SW480 (cell line): Measurements from ENCODE around the gene LOC128125822.
"Not testable (repeated sequence)": the region's sequence is repeated elsewhere in the genome, so short reads cannot be mapped to it uniquely, and the experiment has no call there.

Experiments used
- DNase-seq: peaks from one replicate; pipeline ENCODE4 v3.0.0-alpha.2; 2016; ENCODE audit warnings: low spot score

The LOC128125822 gene

DNA sequence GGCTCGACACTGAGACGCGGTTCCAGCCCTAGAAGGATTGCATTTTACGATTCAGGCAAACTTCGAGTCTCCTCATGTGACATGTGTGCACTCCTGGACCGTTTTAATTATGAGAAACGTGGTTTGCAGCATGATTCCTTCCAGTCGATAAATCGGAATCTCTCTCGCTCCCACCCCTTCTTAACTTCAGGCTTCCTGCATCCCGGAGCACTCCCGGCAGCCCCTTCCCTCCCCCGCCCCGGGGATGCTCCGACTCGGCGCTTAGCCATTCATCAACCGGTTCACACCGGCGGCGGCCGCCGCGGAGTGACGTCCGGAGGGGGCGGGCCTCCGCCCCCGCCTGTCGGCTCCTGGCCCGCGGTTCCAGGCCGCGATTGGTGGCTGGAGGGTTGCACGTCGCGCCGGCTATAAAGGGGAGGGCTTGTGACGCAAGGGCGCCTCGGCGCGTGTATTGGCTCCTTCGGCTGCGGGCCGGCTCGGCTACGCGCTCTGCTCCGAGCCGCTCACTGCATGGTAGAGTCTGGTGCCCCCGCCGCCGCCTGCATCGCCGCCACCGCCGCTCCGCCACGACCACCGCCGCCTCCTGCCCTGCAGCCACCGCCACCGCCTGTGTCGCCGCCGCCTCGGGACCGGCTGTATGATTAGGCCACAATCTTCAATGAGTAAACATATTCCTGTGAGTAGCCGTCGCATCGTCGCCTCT, at the start of gene LOC128125822, which contains the start of gene PTP4A1:
Gene LOC128125822 (plus strand): TSS at position 437 of the 703 bp plus-strand sequence.
Gene PTP4A1 (plus strand): TSS at position 437 of the 703 bp plus-strand sequence. CDS start 4,401 bp downstream, outside the sequence.
- peak; percentile 93 for DNase-seq

DNA sequence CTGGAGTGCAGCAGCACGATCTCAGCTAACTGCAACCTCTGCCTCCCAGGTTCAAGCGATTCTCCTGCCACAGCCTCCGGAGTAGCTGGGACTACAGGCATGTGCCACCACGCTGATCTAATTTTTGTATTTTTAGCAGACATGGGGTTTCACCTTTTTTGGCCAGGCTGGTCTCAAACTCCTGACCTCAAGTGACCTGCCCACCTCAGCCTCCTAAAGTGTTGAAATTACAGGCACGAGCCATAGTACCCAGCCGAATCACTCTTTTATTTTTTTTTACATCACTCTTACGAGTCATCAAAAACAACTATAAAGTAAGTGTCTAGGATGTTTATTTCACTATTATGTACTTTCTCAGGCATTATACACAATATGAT, 49.4 kb upstream of the LOC128125822 start:
- DNase-seq, result not testable (repeated sequence)

DNA sequence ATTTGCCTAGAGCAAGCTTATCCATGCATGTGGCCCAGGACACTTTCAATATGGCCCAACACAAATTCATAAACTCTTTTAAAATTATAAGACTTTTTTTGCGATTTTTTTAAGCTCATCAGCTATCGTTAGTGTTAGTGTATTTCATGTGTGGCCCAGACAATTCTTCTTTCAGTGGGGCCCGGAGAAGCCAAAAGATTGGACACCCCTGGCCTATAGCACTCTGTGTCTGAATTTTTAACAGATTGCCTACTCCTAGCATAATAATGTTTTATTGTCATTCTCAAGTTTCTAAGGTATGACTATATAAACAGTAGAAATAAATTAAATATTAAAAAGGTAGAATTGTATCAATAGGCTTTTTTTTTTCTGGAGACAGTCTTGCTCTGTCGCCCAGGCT, 48.6 kb upstream of the LOC128125822 start:
- DNase-seq, result no peak

DNA sequence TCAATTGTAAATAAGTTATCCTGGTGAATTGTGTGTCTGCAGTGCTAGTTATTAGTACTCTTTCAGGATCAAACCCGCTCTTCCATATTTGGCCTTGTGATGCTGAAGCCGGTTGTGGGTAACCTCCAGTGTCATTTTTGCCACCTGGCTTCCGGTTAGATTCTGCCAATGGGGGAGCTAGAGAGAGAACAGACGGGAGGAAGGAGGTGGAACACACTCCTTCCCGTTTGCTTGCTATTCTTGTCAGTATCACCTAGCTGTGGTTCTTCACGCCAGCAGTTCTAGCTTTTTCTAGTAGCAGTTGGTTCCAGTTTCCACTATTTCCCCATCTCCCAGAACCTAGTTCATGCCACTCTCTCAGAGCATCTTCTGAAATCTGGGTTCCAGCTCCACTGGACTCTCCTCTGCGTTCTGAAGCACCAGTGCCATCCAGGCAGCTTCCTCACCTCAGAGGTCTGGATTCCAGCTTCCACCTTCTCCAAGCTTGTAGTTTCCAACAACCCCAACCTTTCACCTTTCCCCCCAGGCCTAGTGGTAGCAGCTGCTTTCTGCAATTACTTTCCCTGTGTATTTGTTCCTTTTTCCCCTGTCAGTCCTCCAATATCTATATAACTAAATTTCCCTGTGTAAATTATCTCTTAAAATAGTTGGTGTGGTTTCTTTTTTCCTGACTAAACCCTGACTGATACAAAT, 46.9 kb upstream of the LOC128125822 start:
- no peak for DNase-seq

DNA sequence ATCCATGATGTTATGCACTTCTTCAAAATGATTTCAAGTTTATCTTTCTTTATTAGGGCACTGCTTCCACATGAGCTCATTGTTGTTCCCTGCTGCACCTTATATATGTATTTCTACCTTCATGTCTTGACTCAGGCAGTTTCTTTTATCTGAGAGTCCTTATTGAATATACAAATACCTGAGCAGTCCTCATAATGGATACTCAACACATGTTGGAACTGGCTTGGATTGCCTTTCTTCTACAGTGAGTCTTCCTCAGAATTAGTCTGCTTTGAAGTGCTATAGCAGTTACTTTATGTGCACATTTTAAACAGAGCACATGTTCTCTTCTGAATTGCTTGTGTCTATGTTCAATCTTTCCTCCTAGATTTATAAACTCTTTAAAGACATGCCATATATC, 45.3 kb upstream of the LOC128125822 start:
- no peak for DNase-seq

DNA sequence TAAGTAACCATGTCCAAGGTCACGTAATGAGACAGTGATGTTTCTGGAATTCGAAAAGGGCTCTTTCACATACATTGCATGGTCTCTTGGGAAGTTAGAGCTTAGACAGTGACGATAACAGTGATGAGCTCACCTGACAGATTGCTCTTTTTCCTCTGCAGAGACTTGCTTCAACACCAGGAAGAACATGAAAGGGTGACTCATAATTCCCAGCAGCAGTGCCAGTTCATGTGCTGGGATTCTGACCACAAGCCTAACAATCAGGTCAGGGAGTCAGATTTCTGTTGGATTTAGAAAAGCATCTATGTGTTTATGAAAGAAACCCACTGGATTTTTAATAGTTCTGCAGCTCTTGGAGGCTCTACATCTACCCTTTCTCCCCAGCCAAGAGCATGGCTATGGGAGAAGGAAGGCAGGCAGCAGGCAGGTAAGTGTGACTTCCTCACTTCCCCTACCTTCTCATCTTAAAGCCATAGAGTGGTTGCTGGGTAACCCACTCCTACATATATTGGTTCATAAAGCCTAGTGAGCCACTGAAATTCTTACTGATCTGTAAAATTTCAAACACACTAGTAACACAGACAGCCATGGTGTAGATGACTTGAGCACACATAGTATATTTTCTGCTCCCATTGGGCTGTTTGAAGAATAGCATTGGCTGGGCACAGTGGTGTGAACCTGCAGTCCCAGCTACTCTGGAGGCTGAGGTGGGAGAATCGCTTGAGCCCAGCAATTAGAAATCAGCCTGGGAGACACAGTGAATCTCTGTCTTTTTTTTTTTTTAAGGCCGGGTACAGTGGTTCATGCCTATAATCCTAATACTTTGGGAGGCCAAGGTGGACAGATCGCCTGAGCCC, 44.4 kb upstream of the LOC128125822 start:
- DNase-seq, result peak; percentile 89

DNA sequence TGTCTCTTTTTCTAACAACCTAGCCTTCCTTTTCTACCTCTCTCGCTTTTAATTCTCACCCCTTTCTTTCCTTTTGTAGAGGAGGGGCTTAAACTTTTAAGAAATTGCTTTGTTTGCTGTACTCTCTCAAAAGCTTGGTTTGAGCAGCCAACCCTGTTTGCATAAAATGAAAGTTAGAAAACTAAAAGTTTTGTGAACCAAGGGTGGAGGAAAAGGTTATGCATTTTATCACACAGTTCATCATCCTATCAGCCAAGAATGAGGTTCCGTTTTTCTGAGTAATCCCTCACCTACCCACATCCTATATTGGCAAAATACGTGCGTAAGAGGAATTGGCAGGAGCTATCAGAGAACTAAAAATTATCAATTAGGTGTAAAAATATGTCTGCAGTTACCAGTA, 42.8 kb upstream of the LOC128125822 start:
- DNase-seq, result no peak

DNA sequence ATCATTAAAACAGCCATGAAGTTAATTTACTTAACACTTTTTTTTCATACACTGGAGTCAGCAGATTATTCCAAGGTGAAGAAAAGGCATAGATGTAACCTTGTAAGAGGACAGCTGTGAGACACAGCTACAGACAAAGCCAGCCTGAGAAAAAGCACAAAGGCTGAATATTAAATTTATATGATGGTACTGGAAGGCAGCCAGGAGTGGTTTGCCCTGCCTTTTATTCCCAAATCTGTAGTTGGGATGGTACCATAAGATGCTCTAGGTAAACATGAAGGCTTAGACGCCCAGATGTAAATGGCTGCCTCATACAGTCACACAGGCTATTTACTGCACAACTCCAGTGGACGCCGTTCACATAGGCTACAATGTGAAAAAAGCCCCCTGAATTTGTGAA, 42.1 kb upstream of the LOC128125822 start:
- DNase-seq, result no peak

DNA sequence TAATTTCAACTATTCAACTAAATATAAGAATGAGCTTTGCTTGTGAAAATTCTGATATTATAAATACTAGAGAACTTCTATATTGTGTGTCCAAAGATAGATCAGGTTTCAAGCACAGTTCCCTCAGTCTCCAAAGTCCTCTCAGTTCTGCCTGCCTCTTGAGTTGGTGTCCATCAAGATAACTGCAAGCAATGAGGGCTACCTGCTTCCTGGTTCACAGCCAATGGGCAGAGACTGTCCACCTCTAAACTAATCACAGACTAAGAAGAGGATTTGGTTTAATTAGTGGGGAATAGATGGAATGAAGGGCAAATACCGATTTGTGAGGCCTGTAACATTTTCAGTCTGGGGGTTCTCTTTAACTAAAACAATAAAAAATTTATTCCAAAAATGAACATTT, 41.3 kb upstream of the LOC128125822 start:
- DNase-seq, result no peak

DNA sequence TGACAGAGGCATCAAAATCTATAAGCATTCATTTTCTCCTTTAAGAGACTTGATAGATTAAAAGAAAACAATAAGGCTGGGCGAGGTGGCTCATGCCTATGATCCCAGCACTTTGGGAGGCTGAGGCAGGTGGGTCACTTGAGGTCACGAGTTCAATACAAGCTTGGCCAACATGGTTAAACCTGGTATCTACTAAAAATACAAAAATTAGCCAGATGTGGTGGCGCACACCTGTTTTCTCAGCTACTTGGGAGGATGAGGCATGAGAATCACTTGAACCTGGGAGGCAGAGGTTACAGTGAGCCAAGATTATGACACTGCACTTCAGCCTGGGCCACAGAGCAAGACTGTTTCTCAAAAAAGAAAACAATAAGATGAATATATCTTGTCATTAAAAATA, 39.3 kb upstream of the LOC128125822 start:
- no peak for DNase-seq

DNA sequence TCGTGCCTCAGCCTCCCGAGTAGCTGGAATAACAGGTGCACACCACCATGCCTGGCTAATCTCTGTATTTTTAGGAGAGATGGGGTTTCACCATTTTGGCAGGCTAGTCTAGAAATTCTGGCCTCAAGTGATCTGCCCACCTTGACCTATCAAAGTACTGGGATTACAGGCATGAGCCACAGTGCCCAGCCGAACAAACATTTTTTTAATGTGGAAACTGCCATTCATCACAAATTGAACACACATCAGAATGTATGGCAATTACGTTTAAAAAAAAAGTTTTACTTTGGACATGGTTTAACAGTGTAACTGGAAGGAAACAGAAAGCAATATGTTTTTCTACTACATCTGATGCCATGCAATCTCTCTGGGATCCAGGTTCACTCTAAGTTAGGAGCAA, 38.3 kb upstream of the LOC128125822 start:
- no peak for DNase-seq

DNA sequence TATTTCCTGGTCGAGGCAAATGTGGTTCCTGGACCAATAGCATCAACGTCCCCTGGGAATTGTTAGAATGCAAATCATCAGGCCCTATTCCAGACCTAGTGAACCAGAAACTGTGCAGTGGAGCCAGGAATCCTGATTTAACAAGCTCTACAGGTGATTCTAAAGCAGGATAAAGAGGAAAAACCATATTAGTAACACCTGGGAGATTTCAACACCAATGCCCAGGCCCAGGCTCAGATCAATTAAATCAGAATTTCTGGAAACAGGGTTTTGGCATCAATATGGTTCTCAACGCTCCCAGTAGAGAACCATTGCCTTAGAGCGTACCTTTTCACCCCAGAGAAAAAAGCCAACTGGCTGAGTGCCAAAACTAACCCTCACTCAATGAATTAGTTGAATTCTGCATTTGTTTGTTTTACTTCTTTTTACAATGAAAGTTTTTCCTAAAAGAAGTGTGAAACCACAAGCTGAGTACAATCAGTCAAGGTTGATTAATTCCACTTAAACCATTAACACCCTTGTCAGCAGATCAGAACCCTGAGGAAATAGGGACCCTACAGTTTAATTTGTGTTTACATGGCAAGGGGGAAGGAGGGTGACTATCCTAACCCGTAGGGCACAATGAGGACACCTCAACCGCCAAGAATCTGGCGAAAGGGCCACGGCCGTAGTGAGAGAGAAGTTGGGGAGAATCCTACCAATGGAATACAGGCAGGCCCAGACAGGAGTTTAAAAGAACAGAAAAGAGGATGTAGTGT, 34.9 kb upstream of the LOC128125822 start:
- DNase-seq, result no peak

DNA sequence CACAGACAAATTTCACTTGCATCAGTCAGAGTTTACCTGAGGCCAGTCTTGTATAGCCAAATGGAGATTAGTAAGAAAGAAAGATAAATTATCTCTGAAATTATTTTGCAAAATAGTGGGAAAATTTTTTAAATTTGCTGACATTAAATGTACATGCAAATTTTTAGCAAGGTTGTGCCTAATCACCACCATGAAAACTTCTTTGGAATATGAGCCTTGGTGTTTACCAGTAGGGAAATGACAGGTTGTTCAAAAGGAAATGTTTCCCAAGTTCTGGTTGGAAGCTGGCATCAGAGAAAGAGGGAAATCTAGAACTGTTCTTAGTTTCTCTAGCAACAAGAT, 34.4 kb upstream of the LOC128125822 start:
- DNase-seq, result no peak

DNA sequence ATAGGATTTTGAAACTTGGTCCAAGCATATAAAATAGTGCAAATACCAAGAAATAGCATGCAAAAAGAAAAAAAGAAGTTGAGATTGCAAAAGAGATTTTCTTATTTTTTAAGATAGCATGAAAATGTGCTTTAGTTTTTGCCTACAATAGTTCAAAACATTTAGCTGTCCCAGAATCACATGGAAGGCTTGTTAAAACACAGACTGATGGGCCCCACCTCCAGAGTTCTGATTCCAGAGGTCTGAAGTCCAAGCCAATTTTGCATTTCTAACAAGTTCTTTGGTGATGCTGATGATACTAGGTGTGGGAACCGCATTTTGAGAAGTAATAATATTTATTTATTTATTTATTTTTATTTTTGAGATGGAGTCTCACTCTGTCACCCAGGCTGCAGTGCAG, 33.7 kb upstream of the LOC128125822 start:
- no peak for DNase-seq

DNA sequence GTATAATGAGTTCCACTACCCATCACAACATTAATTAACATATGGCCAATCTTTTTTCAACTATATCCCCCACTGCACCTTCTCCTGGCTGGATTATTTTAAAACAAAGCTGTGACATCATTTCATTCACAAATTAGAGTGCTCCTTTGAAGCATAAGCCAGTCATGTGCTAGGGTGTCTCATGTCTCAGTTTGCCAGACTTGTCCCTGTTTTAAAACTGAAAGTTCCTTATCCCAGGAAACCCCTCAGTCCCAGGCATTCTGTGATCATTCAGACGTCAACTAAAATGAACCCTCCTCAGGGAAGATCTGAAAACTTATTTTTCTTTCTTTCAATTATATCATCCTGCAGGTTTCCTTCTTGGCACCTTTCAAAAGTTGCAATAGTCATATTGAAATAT, 29.3 kb upstream of the LOC128125822 start:
- no peak for DNase-seq

DNA sequence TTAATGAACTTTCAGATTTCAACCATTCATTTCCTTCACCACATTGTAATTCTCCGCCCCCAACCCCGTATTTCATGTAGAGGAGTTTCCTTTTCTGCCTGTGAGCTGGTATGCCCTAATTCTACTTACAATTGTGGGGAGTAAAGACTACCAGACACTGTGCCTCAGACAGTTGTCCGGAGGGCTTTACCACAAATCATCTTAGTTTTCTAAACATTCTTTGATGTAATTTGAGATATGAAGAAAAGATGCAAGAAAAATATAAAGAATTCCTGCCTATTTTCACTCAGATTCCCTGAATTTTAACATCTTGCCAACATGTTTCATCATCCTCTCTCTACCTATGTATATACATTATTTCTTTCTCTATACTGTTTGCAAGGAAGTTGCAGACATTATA, 28.3 kb upstream of the LOC128125822 start:
- no peak for DNase-seq

DNA sequence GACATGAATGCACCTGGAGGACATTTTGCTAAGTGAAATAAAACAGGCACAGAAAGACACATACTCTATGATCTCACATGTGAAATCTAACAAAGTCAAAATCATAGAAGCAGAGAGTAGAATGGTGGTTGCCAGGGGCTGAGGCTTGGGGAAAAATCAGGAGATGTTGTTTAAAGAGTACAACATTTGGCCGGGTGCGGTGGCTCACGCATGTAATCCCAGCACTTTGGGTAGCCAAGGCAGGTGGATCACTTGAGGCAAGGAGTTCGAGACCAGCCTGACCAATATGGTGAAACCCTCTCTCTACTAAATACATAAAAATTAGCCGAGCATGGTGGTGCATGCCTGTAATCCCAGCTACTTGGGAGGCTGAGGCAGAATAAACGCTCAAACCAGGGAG, 26.0 kb upstream of the LOC128125822 start:
- no peak for DNase-seq

DNA sequence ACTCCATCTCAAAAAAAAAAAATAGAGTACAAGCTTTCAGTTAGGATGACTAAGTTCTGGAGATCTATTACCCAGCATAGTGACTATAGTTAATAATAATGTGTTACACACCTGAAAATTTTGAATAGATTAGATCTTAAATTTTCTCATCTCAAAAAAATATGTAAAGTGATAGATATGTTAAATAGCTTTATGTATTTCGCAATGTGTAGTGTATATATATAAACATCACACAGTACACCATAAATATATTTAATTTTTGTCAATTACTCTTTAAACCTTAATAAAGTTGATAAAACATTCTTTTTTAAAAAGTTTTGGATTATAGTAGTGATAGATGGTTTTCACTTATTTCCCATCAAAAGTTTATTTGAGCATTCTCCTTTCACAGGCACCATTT, 25.6 kb upstream of the LOC128125822 start:
- no peak for DNase-seq

DNA sequence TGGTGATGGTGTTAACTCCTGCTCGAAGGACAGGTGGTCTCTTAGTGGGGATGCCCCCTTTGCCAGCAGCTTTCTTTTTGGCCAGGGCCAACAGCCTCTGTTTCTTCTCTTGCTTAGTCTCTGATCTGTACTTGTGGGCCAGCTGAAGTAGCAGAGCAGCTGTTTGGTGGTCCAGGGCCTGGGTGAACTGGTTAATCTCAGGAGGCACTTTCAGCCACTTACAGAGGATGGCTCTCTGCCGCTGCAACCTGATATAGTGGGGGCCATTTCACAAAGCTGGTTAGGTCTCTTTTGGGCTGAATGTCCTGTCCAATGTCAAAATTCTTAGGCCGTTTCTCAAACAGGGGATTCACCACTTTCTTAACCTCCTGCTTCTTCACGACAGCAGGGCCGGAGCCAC, 23.2 kb upstream of the LOC128125822 start:
- no peak for DNase-seq

DNA sequence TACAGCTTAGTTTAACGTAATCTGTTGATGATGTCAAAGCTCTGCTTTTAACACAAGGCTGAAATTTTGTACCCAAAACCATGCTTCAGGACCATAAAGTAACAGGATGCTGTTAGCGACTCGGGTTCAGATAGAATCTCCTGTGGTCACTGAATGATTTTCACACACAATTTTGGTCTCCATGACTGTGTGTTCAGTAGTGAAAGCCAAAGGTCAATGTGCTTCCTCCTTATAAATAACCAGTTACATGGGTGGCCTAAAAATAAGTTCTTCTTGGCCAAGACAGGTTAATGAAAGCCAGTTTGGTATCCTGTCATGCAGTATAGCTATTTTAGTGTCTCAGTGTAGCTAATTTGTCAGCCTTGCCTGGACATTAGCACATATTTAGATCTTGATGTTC, 19.1 kb upstream of the LOC128125822 start:
- no peak for DNase-seq

DNA sequence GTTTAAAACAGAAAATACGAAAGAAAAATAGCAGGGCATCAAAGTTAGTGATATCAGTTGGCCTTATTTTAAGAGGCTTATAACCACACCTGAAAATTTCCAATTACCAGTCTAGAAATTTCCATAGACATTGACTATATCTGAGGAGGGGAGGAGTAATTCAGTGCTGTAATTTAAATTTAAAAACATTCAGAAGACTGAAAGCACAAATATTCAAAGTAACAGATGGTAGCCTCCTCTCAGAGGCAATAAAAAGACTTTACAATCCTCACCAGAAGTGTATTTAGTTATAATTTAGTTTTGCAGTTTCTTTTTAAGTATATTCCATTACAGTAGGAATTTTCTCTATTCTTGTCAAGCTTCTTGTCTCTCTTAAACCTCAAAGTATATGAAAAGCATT, 18.4 kb upstream of the LOC128125822 start:
- DNase-seq, result no peak

DNA sequence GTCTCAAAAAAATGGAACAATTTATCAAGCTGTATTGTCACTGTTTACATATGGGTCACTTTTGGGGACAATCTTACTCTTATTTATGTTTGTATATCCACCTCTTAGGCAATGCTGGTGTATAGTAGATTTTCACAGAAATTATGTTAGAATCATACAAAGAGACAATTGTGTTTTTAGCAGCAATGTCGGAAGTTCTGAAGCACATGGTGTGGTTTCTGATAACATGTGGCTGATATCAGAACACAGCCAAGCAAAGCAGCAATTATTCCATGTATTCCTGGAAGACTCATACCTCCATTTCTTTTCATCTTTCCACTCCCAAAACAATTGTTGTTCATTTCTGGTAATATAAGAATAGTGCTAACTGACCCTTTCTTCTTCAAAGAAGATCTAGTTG, 17.5 kb upstream of the LOC128125822 start:
- DNase-seq, result no peak
